SK-N-SH (cell line): ENCODE measurements around the gene CEP170B. TPM values are rescaled to one million over a fixed set of nuclear protein-coding genes. Genes with fewer than 3 reads are reported as not detected.
"Not testable (repeated sequence)": the region's sequence is repeated elsewhere in the genome, so short reads cannot be mapped to it uniquely, and the experiment has no call there.

ENCODE experiments used
- CTCF ChIA-PET: fragments of 300-600, 350-600 bp; formaldehyde crosslinking; extraction: SDS; loops from one replicate; lab custom pipeline; 2021; lab: Yijun Ruan, JAX
- POLR2A ChIA-PET: fragments of 350-600 bp; sonication (Branson Sonifier 250); formaldehyde crosslinking; extraction: SDS; loops from one replicate; lab custom pipeline; 2020; ENCODE audit warnings: antibody characterized with exemption, inconsistent platforms; lab: Yijun Ruan, JAX
- DNase-seq: peaks from one replicate; pipeline ENCODE4 v3.0.0; 2012
- H2AFZ ChIP-seq: fragments of 200-600 bp; sonication (generic); 2 replicates; pipeline ENCODE4 v1.8.1; 2016; ENCODE audit warnings: antibody characterized with exemption, mild to moderate bottlenecking, low read depth
- H3F3A ChIP-seq: fragments of 200-600 bp; sonication (generic); replicated peaks from 2 replicates; pipeline ENCODE3; 2016; ENCODE audit warnings: antibody characterized with exemption, mild to moderate bottlenecking; ENCODE audit not compliant: insufficient read depth
- H3K27ac ChIP-seq, 2 experiments: fragments of 200-500 bp in 1 of 2; fragments of 200-600 bp in 1 of 2; sonication (Bioruptor generic) in 1 of 2; sonication (generic), shearing (Covaris generic) in 1 of 2; 2 replicates each; pipeline versions ENCODE4 v1.5.1 to v1.6.1; 2014 to 2016; ENCODE audit warnings: low read depth in 2 of 2, inconsistent platforms in 1 of 2, low read length in 1 of 2, mild to moderate bottlenecking in 1 of 2, mixed read lengths in 1 of 2
- H3K27me3 ChIP-seq: fragments of 200-600 bp; sonication (generic), shearing (Covaris generic); 2 replicates; pipeline ENCODE4 v1.6.1; 2016; ENCODE audit warnings: mixed run types; ENCODE audit not compliant: insufficient read depth
- H3K36me3 ChIP-seq, 2 experiments: fragments of 200-500 bp in 1 of 2; fragments of 200-600 bp in 1 of 2; sonication (Bioruptor generic) in 1 of 2; sonication (generic) in 1 of 2; replicated peaks in 1 of 2; 2 replicates each; pipeline versions ENCODE3 to v1.5.1; 2014 to 2016; ENCODE audit warnings: low read length in 1 of 2, mild to moderate bottlenecking in 1 of 2; ENCODE audit not compliant: insufficient read depth in 2 of 2, control insufficient read depth in 1 of 2
- H3K4me1 ChIP-seq, 2 experiments: fragments of 200-500 bp in 1 of 2; fragments of 200-600 bp in 1 of 2; sonication (Bioruptor generic) in 1 of 2; sonication (generic), shearing (Covaris generic) in 1 of 2; 2 replicates each; pipeline versions ENCODE4 v1.5.1 to v1.6.1; 2014 to 2016; ENCODE audit warnings: low read depth in 1 of 2, low read length in 1 of 2, mixed run types in 1 of 2; ENCODE audit not compliant: insufficient read depth in 2 of 2, control insufficient read depth in 1 of 2
- H3K4me2 ChIP-seq: fragments of 200-600 bp; sonication (generic), shearing (Covaris generic); 2 replicates; pipeline ENCODE4 v1.6.1; 2017; ENCODE audit warnings: mixed run types
- H3K4me3 ChIP-seq, 2 experiments: fragments of 200-500 bp in 1 of 2; fragments of 200-600 bp in 1 of 2; sonication (Bioruptor generic) in 1 of 2; sonication (generic), shearing (Covaris generic) in 1 of 2; 2 replicates each; pipeline versions ENCODE4 v1.5.1 to v1.8.1; 2014 to 2016; ENCODE audit warnings: low read depth in 2 of 2, inconsistent platforms in 1 of 2, low read length in 1 of 2, mild to moderate bottlenecking in 1 of 2, mixed read lengths in 1 of 2, moderate library complexity in 1 of 2
- H3K79me2 ChIP-seq: fragments of 200-600 bp; sonication (generic); 2 replicates; pipeline ENCODE4 v1.8.1; 2017; ENCODE audit warnings: mild to moderate bottlenecking; ENCODE audit not compliant: insufficient read depth
- H3K9ac ChIP-seq: fragments of 200-600 bp; sonication (generic); 2 replicates; pipeline ENCODE4 v1.6.1; 2017; ENCODE audit warnings: mixed run types
- H3K9me2 ChIP-seq: fragments of 200-600 bp; sonication (generic); 2 replicates; pipeline ENCODE4 v1.6.1; 2017; ENCODE audit warnings: mixed run types
- H3K9me3 ChIP-seq: fragments of 200-600 bp; sonication (generic); 2 replicates; pipeline ENCODE4 v1.6.1; 2017; ENCODE audit warnings: mixed run types, mild to moderate bottlenecking, moderate library complexity
- H4K20me1 ChIP-seq: fragments of 200-600 bp; sonication (generic); 2 replicates; pipeline ENCODE4 v1.6.1; 2017; ENCODE audit warnings: mild to moderate bottlenecking, mixed run types; ENCODE audit not compliant: insufficient read depth
- WGBS: methylation state at CpG from one replicate; pipeline ENCODE4 v1.1.6; 2017; ENCODE audit warnings: low lambda C conversion rate; 5-methylcytosine and 5-hydroxymethylcytosine counted together
- polyA plus RNA-seq, 3 experiments: library from polyadenylated mRNA; depleted of rRNA; stranded (reverse); fragments of >200 nt; gene quantifications; 2 replicates each; pipeline ENCODE4 v1.2.3, GENCODE V29; 2012

The CEP170B gene
- polyA plus RNA-seq, 1 of the 3 experiments (the other 2 are of a cell fraction), result 11.0 TPM

GRCh38 chr14:104944016-104944308 is 78.9 kb downstream of the CEP170B start:
- H3F3A ChIP-seq, H3K4me2 ChIP-seq, H3K9me3 ChIP-seq, DNase-seq, H3K9me2 ChIP-seq, H3K4me3 ChIP-seq, H3K9ac ChIP-seq, H3K27ac ChIP-seq, H4K20me1 ChIP-seq, H3K27me3 ChIP-seq, H3K79me2 ChIP-seq, H3K4me1 ChIP-seq, POLR2A ChIA-PET, H2AFZ ChIP-seq: not testable (repeated sequence)
- CTCF ChIA-PET, result interaction anchor here (0.6 to 2.4 kb wide), 3 partner anchors 10 to 102 kb away, joined by 3 to 9 read pairs (median 4); no protein-coding TSS in a partner anchor
- H3K36me3 ChIP-seq, result peaks cover 5 to 21% of the 10 kb centered on the region in 2 experiments
- WGBS, result 93% methylated on average over 4 of the region's 6 CpGs

- H3K4me1 ChIP-seq, POLR2A ChIA-PET, H3K9me2 ChIP-seq, H4K20me1 ChIP-seq, H3K4me3 ChIP-seq, H3K27ac ChIP-seq, H3K27me3 ChIP-seq, H2AFZ ChIP-seq, H3K9ac ChIP-seq, H3K4me2 ChIP-seq, DNase-seq, H3K9me3 ChIP-seq, H3F3A ChIP-seq, H3K79me2 ChIP-seq: not testable (repeated sequence)
- CTCF ChIA-PET, result interaction anchor here (0.6 to 2.4 kb wide), 5 partner anchors 8 to 101 kb away, joined by 3 to 9 read pairs (median 3); no protein-coding TSS in a partner anchor
- H3K36me3 ChIP-seq, result peaks cover 4 to 24% of the 10 kb centered on the region in 2 experiments
- WGBS, result 94% methylated on average over 25 of the region's 29 CpGs
Observed at GRCh38 chr14:104944436-104945205, 79.6 kb downstream of the CEP170B start.

GRCh38 chr14:104945266-104945665 is 80.2 kb downstream of the CEP170B start:
- H3K36me3 ChIP-seq, result peaks cover 4 to 22% of the 10 kb centered on the region in 2 experiments
- H3K4me1 ChIP-seq, H3F3A ChIP-seq, DNase-seq, H3K27me3 ChIP-seq, H3K79me2 ChIP-seq, H3K27ac ChIP-seq, H2AFZ ChIP-seq, H3K9ac ChIP-seq, POLR2A ChIA-PET, H3K4me2 ChIP-seq, H3K9me2 ChIP-seq, H3K9me3 ChIP-seq, H3K4me3 ChIP-seq, H4K20me1 ChIP-seq: not testable (repeated sequence)
- WGBS, result no CpG with 5 or more reads among the region's 20 CpGs
- CTCF ChIA-PET, result interaction anchor here (0.9 to 1.1 kb wide), 3 partner anchors 9 to 100 kb away, joined by 3 read pairs; no protein-coding TSS in a partner anchor

Other genes starting within 250 kb of the CEP170B start
- gene INF2, start 175.7 kb upstream of the CEP170B start, polyA plus RNA-seq (2012; rRNA removed), result 20.1 and 32.5 TPM in 2 replicates
- gene ADSS1, start 141.0 kb upstream of the CEP170B start, polyA plus RNA-seq (2012; rRNA removed), result 11.8 and 14.3 TPM in 2 replicates
- 122 and 137 TPM in 2 replicates for gene SIVA1, start 112.1 kb upstream of the CEP170B start, polyA plus RNA-seq (2012; rRNA removed)
- 185 and 198 TPM in 2 replicates for gene AKT1, start 69.5 kb upstream of the CEP170B start, polyA plus RNA-seq (2012; rRNA removed)
- 2.9 and 3.1 TPM in 2 replicates for gene ZBTB42, start 64.2 kb upstream of the CEP170B start, polyA plus RNA-seq (2012; rRNA removed)
- gene PLD4, start 59.6 kb downstream of the CEP170B start, polyA plus RNA-seq (2012; rRNA removed), result 0.02 TPM in 2 replicates
- gene AHNAK2, start 113.1 kb downstream of the CEP170B start, polyA plus RNA-seq (2012; rRNA removed), result 33.5 and 36.6 TPM in 2 replicates
- 18.5 and 21.4 TPM in 2 replicates for gene CLBA1, start 120.5 kb downstream of the CEP170B start, polyA plus RNA-seq (2012; rRNA removed)
- 23.7 and 26.8 TPM in 2 replicates for gene CDCA4, start 155.8 kb downstream of the CEP170B start, polyA plus RNA-seq (2012; rRNA removed)
- 0.03 TPM in 1 of 2 replicates, not detected in the other for gene GPR132, start 200.2 kb downstream of the CEP170B start, polyA plus RNA-seq (2012; rRNA removed)